Kidney epithelial cell (primary cell): ENCODE measurements around the gene ZNF185. TPM values are rescaled to one million over a fixed set of nuclear protein-coding genes. Genes with fewer than 3 reads are reported as not detected.
A peak's percentile ranks its signal among the peaks of the same experiment; 100 is the strongest.

ENCODE experiments used
- DNase-seq: peaks from one replicate; pipeline ENCODE4 v3.0.0-alpha.2; 2010; ENCODE audit warnings: low read depth
- H3K27me3 ChIP-seq: 2 replicates; pipeline ENCODE4 v1.6.0; 2011; ENCODE audit warnings: low read length; ENCODE audit not compliant: control insufficient read depth, insufficient read depth
- H3K36me3 ChIP-seq: 2 replicates; pipeline ENCODE4 v1.5.1; 2011; ENCODE audit warnings: low read length; ENCODE audit not compliant: control insufficient read depth, insufficient read depth
- H3K4me3 ChIP-seq: 2 replicates; pipeline ENCODE4 v1.5.1; 2011; ENCODE audit warnings: low read depth, mild to moderate bottlenecking, control low read depth, low read length
- total RNA-seq: library from RNA; depleted of rRNA; stranded (reverse); fragments of >200 nt; gene quantifications from 2 replicates; pipeline ENCODE4 v1.2.3, GENCODE V29; 2015
- TF ChIP-seq, protein P1 (sequence below): IDR thresholded peaks from 2 replicates; pipeline ENCODE4 v1.5.1; 2011; ENCODE audit warnings: mild to moderate bottlenecking, moderate library complexity, low read length, control low read depth, inconsistent platforms; ENCODE audit not compliant: insufficient read depth, poor library complexity, severe bottlenecking

The ZNF185 gene
- total RNA-seq, 1 donor from 2014 or later = 39.2 TPM

DNA sequence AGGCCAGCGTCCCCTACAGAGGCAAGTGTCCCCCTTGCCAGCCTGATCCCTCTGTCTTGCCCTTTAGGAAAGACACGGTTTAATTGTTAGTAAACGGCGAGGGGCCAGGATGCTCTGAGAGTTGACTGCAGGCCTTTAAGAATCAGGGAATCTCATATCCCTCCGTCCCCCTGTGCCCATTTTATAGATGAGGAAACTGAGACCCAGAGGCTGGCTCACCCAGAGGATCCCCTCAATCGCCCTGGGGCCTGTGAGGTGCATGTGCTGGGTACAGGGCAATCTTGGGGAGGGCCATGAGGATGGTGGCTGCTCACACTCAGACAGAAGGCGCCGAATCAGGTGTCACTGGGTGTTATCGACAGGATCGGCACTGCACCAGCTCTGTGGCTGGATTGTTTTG is 575 bp downstream of the ZNF185 start:
- TF ChIP-seq, protein P1, sequence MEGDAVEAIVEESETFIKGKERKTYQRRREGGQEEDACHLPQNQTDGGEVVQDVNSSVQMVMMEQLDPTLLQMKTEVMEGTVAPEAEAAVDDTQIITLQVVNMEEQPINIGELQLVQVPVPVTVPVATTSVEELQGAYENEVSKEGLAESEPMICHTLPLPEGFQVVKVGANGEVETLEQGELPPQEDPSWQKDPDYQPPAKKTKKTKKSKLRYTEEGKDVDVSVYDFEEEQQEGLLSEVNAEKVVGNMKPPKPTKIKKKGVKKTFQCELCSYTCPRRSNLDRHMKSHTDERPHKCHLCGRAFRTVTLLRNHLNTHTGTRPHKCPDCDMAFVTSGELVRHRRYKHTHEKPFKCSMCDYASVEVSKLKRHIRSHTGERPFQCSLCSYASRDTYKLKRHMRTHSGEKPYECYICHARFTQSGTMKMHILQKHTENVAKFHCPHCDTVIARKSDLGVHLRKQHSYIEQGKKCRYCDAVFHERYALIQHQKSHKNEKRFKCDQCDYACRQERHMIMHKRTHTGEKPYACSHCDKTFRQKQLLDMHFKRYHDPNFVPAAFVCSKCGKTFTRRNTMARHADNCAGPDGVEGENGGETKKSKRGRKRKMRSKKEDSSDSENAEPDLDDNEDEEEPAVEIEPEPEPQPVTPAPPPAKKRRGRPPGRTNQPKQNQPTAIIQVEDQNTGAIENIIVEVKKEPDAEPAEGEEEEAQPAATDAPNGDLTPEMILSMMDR = no peak
- DNase-seq = no peak
- Histone ChIP-seq H3K36me3 (no peaks in the 10 kb centered on the region), H3K4me3 (peak overlapping the region; percentile 47), H3K27me3 (no peaks in the 10 kb centered on the region)

DNA sequence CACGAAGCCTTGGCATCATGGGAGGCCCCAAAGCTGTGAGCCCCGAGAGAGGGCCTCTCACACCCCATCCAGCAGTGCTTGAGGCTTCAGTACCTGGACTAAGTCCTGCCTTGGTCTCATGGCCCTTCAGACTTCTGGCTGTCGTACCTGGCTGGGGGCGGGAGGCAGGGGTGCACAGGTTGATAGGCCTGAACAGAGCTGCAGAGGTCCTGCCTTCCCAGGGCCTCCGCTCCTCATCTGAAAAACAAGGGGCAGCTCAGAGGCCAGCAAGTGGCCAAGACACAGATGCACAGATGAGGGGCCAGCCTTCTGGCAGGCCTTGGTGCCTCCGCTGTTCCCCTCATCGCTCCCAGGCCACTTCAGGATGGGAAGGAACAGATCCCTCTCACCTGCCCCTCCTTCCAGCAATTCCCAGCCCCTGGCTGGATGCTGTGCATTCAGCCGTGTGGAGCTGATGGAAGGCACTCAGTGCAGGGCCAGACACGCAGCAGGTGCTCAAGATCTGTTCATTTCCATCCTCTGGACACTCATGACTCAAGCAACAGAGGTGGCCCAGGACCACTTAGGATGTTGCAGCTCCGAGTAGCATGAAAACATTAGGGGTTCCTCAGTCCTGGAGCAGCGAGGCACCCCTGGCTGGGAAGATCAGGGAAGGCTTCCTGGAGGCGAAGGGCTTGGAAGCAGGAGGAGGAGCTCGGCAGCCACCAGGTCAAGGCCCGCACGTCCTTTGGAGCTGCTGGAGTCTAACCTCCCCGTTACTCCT is 1.4 kb downstream of the ZNF185 start:
- no peaks in the 10 kb centered on the region for H3K27me3 ChIP-seq
- H3K4me3 ChIP-seq = no peak overlapping the region

DNA sequence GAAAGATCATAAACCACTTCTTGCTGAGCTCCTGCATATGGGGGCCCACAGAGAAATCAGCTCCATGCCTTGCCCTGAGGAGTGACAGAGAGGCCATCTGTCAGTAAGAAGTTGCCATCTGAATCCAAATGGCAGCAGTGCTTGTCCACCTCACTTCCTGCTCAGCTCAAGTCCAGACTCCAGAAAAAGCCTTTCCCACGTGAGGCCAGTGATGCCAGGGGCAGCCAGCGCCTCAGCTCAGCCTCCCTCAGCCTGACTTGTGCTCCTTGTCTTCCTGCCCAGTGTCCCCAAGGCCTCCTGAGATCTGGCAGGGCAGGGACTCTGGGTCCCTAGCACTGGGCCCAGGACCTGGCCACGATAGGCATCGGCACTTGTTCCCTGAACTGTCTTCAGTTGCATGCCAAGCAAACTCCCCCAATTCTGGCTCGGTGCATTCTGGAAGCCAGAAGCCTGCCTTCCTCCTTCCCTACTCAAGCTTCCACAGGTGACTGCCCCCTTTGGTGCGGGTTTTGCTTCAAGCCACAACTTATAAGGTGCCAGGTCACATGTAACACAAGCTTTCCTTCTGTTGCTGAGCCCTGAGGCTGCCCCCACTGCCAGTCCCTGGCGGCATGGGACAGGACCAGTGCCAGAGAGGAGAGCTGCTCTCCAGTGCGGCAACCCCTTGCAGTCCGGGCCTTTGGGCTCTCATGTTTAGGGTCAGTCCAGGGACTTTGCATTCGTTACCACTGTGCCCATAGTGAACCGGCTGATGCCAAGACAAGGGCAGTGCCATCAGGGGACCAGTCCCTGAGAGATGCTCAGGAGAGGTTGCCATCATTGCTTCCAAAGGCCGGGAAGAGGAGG is 2.2 kb downstream of the ZNF185 start:
- Histone ChIP-seq H3K27me3 (no peaks in the 10 kb centered on the region), H3K4me3 (no peak overlapping the region), H3K36me3 (no peaks in the 10 kb centered on the region)
- no peak for DNase-seq
- TF ChIP-seq, protein P1 = no peak

More for the DNA sequence above, 1.4 kb downstream of the ZNF185 start:
- no peaks in the 10 kb centered on the region for H3K36me3 ChIP-seq
- TF ChIP-seq, protein P1 = no peak
- no peak for DNase-seq

DNA sequence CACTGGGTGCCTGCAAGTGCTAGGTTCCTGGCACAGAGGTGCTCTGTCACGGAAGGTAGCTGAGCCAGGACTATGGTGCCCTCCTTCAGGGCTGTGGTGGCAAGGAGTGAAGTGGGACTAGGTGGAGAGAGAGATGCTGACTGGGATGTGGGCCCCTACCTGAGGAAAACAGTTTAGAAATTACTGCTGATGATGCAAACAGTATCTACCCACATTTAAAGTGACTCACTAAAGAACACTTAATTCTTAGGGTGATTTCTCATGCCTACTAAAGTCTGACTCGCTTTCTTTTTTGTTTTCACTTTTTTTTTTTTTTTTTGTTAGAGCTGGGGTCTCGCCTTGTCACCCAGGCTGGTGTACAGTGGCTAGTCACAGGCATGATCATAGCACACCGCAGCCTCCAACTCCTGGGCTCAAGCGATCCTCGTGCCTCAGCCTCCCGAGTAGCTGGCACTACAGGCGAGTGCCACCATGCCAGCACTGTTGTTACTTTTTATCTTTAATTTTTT is 3.1 kb downstream of the ZNF185 start:
- no peak for DNase-seq
- no peaks in the 10 kb centered on the region for H3K36me3 ChIP-seq
- TF ChIP-seq, protein P1 = no peak
- no peaks in the 10 kb centered on the region for H3K27me3 ChIP-seq
- no peak overlapping the region for H3K4me3 ChIP-seq

DNA sequence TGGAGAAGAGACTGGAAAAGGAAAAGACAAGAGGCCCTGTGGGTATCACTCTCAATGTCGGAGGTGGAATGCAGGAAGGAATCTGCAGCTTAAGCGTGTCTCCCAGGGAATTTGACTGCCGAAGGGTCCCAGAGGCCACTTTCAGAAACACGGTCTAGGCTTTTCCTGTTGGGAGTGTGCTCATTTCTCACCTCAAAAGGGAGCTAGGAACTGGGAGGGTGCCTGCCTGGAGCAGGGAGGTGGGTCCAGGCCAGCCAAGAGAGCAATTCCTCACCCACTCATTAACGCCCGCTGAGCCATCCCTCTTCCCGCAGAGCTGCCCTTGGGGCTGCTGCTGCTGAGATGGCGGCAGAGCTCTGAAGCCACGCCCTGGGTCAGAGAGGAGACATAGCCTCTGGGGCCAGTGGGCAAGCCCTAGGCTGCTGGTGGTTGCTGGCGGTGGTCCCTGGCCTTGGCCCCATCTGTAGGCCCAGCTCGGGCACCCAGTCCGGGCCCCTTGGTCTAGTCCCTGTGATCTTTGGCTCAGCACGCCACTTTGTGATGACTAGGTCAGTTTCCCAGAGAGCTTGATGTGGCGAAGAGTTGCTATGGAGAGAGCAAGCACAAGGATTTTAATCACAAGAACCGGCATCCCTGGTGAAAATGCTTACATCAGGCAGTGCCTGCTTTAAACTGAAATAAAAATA is 4.1 kb downstream of the ZNF185 start:
- DNase-seq = no peak
- no peaks in the 10 kb centered on the region for H3K27me3 ChIP-seq
- TF ChIP-seq, protein P1 = no peak
- H3K4me3 ChIP-seq = no peak overlapping the region
- no peaks in the 10 kb centered on the region for H3K36me3 ChIP-seq
